ENCODE results near the gene PLET1.

- TF ChIP-seq CTCF (IDR thresholded peaks at IDR 0.05; ENCODE audit: low read depth, low read length) (no peak), POLR2A (IDR thresholded peaks at IDR 0.05; ENCODE audit: extremely low read depth, insufficient read length) (no peak), MAX (IDR thresholded peaks at IDR 0.05; ENCODE audit: low read depth, low read length) (no peak), MYC (IDR thresholded peaks at IDR 0.05; ENCODE audit: low read depth, low read length) (no peak)
These were observed 32.0 kb downstream of the PLET1 start for GRCh38 chr11:112228706-112229105.
